Measurements from ENCODE around the gene SREBF2. TPM values are rescaled to one million over a fixed set of nuclear protein-coding genes. Genes with fewer than 3 reads are reported as not detected.
A peak's percentile ranks its signal among the peaks of the same experiment; 100 is the strongest.
"Not testable (repeated sequence)": the region's sequence is repeated elsewhere in the genome, so short reads cannot be mapped to it uniquely, and the experiment has no call there.

SREBF2 gene
- total RNA-seq, 1 donor from 2014 or later: 209 TPM

- intact Hi-C loops (cut with micrococcal nuclease): loop anchor here (1.0 to 2.0 kb wide), 3 partner anchors 11 to 62 kb away; partner anchors contain the start of gene CCDC134
- Mint-ChIP-seq H3K4me3 (peak overlapping the region; percentile 85), H3K4me1 (peaks cover 64% of the 10 kb centered on the region), H3K9me3 (no peaks in the 10 kb centered on the region), H3K27ac (peak overlapping the region; percentile 100), H3K27me3 (no peaks in the 10 kb centered on the region), H3K36me3 (ENCODE audit: low read depth) (peaks cover 39% of the 10 kb centered on the region)
- peak; percentile 72 for DNase-seq
Measured at GRCh38 chr22:41862530-41863266, 29.8 kb downstream of the SREBF2 start.

- DNase-seq: no peak
- Mint-ChIP-seq H3K36me3 (ENCODE audit: low read depth) (peaks cover 43% of the 10 kb centered on the region), H3K9me3 (no peaks in the 10 kb centered on the region), H3K27ac (peak overlapping the region; percentile 100), H3K4me1 (peaks cover 56% of the 10 kb centered on the region), H3K27me3 (no peaks in the 10 kb centered on the region), H3K4me3 (peak overlapping the region; percentile 85)
- intact Hi-C loops (cut with micrococcal nuclease): loop anchor here (2.0 kb wide), 1 partner anchor 63 kb away; the partner anchor contains the start of gene CCDC134
Measured at GRCh38 chr22:41863472-41863871, 30.6 kb downstream of the SREBF2 start.

GRCh38 chr22:41868556-41868955, 35.7 kb downstream of the SREBF2 start:
- peaks cover 66% of the 10 kb centered on the region for H3K36me3 Mint-ChIP-seq (ENCODE audit: low read depth)
- intact Hi-C loops (cut with micrococcal nuclease): no loop called here

GRCh38 chr22:41870081-41870480, 37.2 kb downstream of the SREBF2 start:
- Mint-ChIP-seq H3K4me1 (peaks cover 34% of the 10 kb centered on the region), H3K36me3 (ENCODE audit: low read depth) (peaks cover 74% of the 10 kb centered on the region)
- H3K9me3 Mint-ChIP-seq, H3K27ac Mint-ChIP-seq, H3K4me3 Mint-ChIP-seq, DNase-seq, H3K27me3 Mint-ChIP-seq: not testable (repeated sequence)
- intact Hi-C loops (cut with micrococcal nuclease): loop anchor here (5.0 kb wide), 1 partner anchor 38 kb away; the partner anchor contains the start of gene SREBF2

More at GRCh38 chr22:41868556-41868955, 35.7 kb downstream of the SREBF2 start:
- DNase-seq: no peak
- Mint-ChIP-seq H3K27me3 (no peaks in the 10 kb centered on the region), H3K9me3 (no peaks in the 10 kb centered on the region), H3K4me1 (peaks cover 33% of the 10 kb centered on the region), H3K4me3 (no peak overlapping the region), H3K27ac (peak overlapping the region; percentile 59)

GRCh38 chr22:41870786-41871185, 37.9 kb downstream of the SREBF2 start:
- intact Hi-C loops (cut with micrococcal nuclease): loop anchor here (5.0 kb wide), 1 partner anchor 38 kb away; the partner anchor contains the start of gene SREBF2

GRCh38 chr22:41873391-41873790, 40.5 kb downstream of the SREBF2 start:
- Mint-ChIP-seq H3K4me1 (peaks cover 42% of the 10 kb centered on the region), H3K4me3 (peak overlapping the region; percentile 75), H3K9me3 (no peaks in the 10 kb centered on the region), H3K36me3 (ENCODE audit: low read depth) (peaks cover 80% of the 10 kb centered on the region), H3K27ac (peak overlapping the region; percentile 96), H3K27me3 (no peaks in the 10 kb centered on the region)
- peak; percentile 71 for DNase-seq
- intact Hi-C loops (cut with micrococcal nuclease): loop anchor here (1.0 to 5.0 kb wide), 5 partner anchors 11 to 67 kb away; partner anchors contain the start of gene SREBF2

More at GRCh38 chr22:41870786-41871185, 37.9 kb downstream of the SREBF2 start:
- H3K27me3 Mint-ChIP-seq: no peaks in the 10 kb centered on the region
- peaks cover 76% of the 10 kb centered on the region for H3K36me3 Mint-ChIP-seq (ENCODE audit: low read depth)
- H3K27ac Mint-ChIP-seq: peak overlapping the region; percentile 41
- H3K9me3 Mint-ChIP-seq: no peaks in the 10 kb centered on the region
- no peak overlapping the region for H3K4me3 Mint-ChIP-seq
- DNase-seq: no peak
- peaks cover 30% of the 10 kb centered on the region for H3K4me1 Mint-ChIP-seq

- peaks cover 43% of the 10 kb centered on the region for H3K4me1 Mint-ChIP-seq
- peak overlapping the region; percentile 96 for H3K27ac Mint-ChIP-seq
- H3K9me3 Mint-ChIP-seq: no peaks in the 10 kb centered on the region
- intact Hi-C loops (cut with micrococcal nuclease): loop anchor here (5.0 kb wide), 1 partner anchor 42 kb away; the partner anchor contains the start of gene SREBF2
- peak overlapping the region; percentile 2 for H3K4me3 Mint-ChIP-seq
- DNase-seq: no peak
- peaks cover 81% of the 10 kb centered on the region for H3K36me3 Mint-ChIP-seq (ENCODE audit: low read depth)
- H3K27me3 Mint-ChIP-seq: no peaks in the 10 kb centered on the region
Measured at GRCh38 chr22:41874090-41874489, 41.2 kb downstream of the SREBF2 start.

GRCh38 chr22:41875531-41876270, 42.8 kb downstream of the SREBF2 start:
- Mint-ChIP-seq H3K36me3 (ENCODE audit: low read depth) (peaks cover 81% of the 10 kb centered on the region), H3K4me1 (peaks cover 44% of the 10 kb centered on the region), H3K9me3 (no peaks in the 10 kb centered on the region), H3K27me3 (no peaks in the 10 kb centered on the region), H3K27ac (peak overlapping the region; percentile 85), H3K4me3 (peak overlapping the region; percentile 19)
- DNase-seq: no peak
- intact Hi-C loops (cut with micrococcal nuclease): no loop called here

- no peaks in the 10 kb centered on the region for H3K9me3 Mint-ChIP-seq
- DNase-seq: no peak
- no peak overlapping the region for H3K4me3 Mint-ChIP-seq
- intact Hi-C loops (cut with micrococcal nuclease): no loop called here
- H3K36me3 Mint-ChIP-seq (ENCODE audit: low read depth): peaks cover 80% of the 10 kb centered on the region
- H3K4me1 Mint-ChIP-seq: peaks cover 40% of the 10 kb centered on the region
- no peaks in the 10 kb centered on the region for H3K27me3 Mint-ChIP-seq
- H3K27ac Mint-ChIP-seq: peak overlapping the region; percentile 81
Measured at GRCh38 chr22:41876275-41876674, 43.4 kb downstream of the SREBF2 start.

GRCh38 chr22:41876675-41877074, 43.8 kb downstream of the SREBF2 start:
- H3K36me3 Mint-ChIP-seq (ENCODE audit: low read depth): peaks cover 81% of the 10 kb centered on the region
- H3K4me1 Mint-ChIP-seq: peaks cover 40% of the 10 kb centered on the region
- no peak overlapping the region for H3K4me3 Mint-ChIP-seq
- intact Hi-C loops (cut with micrococcal nuclease): no loop called here
- H3K27me3 Mint-ChIP-seq: no peaks in the 10 kb centered on the region
- peak overlapping the region; percentile 81 for H3K27ac Mint-ChIP-seq
- DNase-seq: no peak
- H3K9me3 Mint-ChIP-seq: no peaks in the 10 kb centered on the region

- Mint-ChIP-seq H3K4me1 (peaks cover 26% of the 10 kb centered on the region), H3K9me3 (no peaks in the 10 kb centered on the region), H3K27ac (no peak overlapping the region), H3K4me3 (no peak overlapping the region), H3K27me3 (no peaks in the 10 kb centered on the region), H3K36me3 (ENCODE audit: low read depth) (peaks cover 79% of the 10 kb centered on the region)
- intact Hi-C loops (cut with micrococcal nuclease): no loop called here
- no peak for DNase-seq
Measured at GRCh38 chr22:41880653-41881052, 47.7 kb downstream of the SREBF2 start.

GRCh38 chr22:41883400-41883799, 50.5 kb downstream of the SREBF2 start:
- no peak for DNase-seq
- H3K27ac Mint-ChIP-seq: peak overlapping the region; percentile 22
- H3K4me1 Mint-ChIP-seq: peaks cover 5% of the 10 kb centered on the region
- H3K36me3 Mint-ChIP-seq (ENCODE audit: low read depth): peaks cover 81% of the 10 kb centered on the region
- no peak overlapping the region for H3K4me3 Mint-ChIP-seq
- intact Hi-C loops (cut with micrococcal nuclease): no loop called here
- H3K27me3 Mint-ChIP-seq: no peaks in the 10 kb centered on the region
- H3K9me3 Mint-ChIP-seq: no peaks in the 10 kb centered on the region

- Mint-ChIP-seq H3K4me3 (no peak overlapping the region), H3K9me3 (no peaks in the 10 kb centered on the region), H3K27ac (no peak overlapping the region), H3K27me3 (no peaks in the 10 kb centered on the region), H3K36me3 (ENCODE audit: low read depth) (peaks cover 79% of the 10 kb centered on the region), H3K4me1 (peaks cover 3% of the 10 kb centered on the region)
- intact Hi-C loops (cut with micrococcal nuclease): no loop called here
- no peak for DNase-seq
Measured at GRCh38 chr22:41885116-41885515, 52.2 kb downstream of the SREBF2 start.

GRCh38 chr22:41885516-41885915, 52.6 kb downstream of the SREBF2 start:
- no peaks in the 10 kb centered on the region for H3K9me3 Mint-ChIP-seq
- peaks cover 79% of the 10 kb centered on the region for H3K36me3 Mint-ChIP-seq (ENCODE audit: low read depth)
- H3K27me3 Mint-ChIP-seq: no peaks in the 10 kb centered on the region
- no peak overlapping the region for H3K27ac Mint-ChIP-seq
- no peak overlapping the region for H3K4me3 Mint-ChIP-seq
- peaks cover 5% of the 10 kb centered on the region for H3K4me1 Mint-ChIP-seq
- DNase-seq: no peak
- intact Hi-C loops (cut with micrococcal nuclease): no loop called here

Measured in activated CD4-positive, alpha-beta T cell treated with anti-CD3 and anti-CD28 coated beads, Interleukin-2, amount 10 ng/mL, durations not matched to agents 24 days and 14 days (primary cell).